IMR-90 (cell line): ENCODE measurements around the gene ZFX. TPM values are rescaled to one million over a fixed set of nuclear protein-coding genes. Genes with fewer than 3 reads are reported as not detected.

ENCODE experiments used
- ATAC-seq: fragments of 200-7000 bp; cut with Tn5 transposase; 2 replicates; pipeline ENCODE4 v1.9.1; 2020; ENCODE audit warnings: low read depth, mild to moderate bottlenecking, moderate library complexity
- BruUV-seq: library from RNA; stranded (reverse); fragments of 400-500 nt; replicated peaks from 2 replicates; lab custom pipeline; 2021; lab: Mats Ljungman, UMichigan
- CTCF ChIA-PET: fragments of 300-600 bp; formaldehyde crosslinking; extraction: SDS; loops from one replicate; lab custom pipeline; 2021; ENCODE audit warnings: antibody characterized with exemption; lab: Yijun Ruan, JAX
- POLR2A ChIA-PET: fragments of 300-600 bp; sonication (Branson Sonifier 250); formaldehyde crosslinking; loops from one replicate; lab custom pipeline; 2022; ENCODE audit warnings: antibody characterized with exemption; ENCODE audit not compliant: unreplicated experiment; lab: Charles Lee
- DNase-seq: peaks from one replicate; pipeline ENCODE4 v3.0.0; 2013
- H2AFZ ChIP-seq: replicated peaks from 2 replicates; pipeline ENCODE3; 2013; ENCODE audit warnings: low read length, mild to moderate bottlenecking; ENCODE audit not compliant: poor library complexity
- H2AK5ac ChIP-seq: 2 replicates; pipeline ENCODE4 v1.6.1; 2013; ENCODE audit warnings: low read depth, low read length, inconsistent platforms
- H2AK9ac ChIP-seq: replicated peaks from 2 replicates; pipeline ENCODE3; 2013; ENCODE audit warnings: mild to moderate bottlenecking, low read depth, low read length, moderate library complexity; ENCODE audit not compliant: poor library complexity
- H2BK120ac ChIP-seq: 2 replicates; pipeline ENCODE4 v1.6.1; 2013; ENCODE audit warnings: low read depth, low read length, inconsistent platforms
- H2BK15ac ChIP-seq: 3 replicates; pipeline ENCODE4 v1.6.1; 2013; ENCODE audit warnings: low read depth, low read length, inconsistent platforms
- H2BK20ac ChIP-seq: 2 replicates; pipeline ENCODE4 v1.6.1; 2013; ENCODE audit warnings: low read depth, mild to moderate bottlenecking, inconsistent platforms, low read length, moderate library complexity
- H2BK5ac ChIP-seq: 2 replicates; pipeline ENCODE4 v1.6.1; 2013; ENCODE audit warnings: mild to moderate bottlenecking, low read depth, low read length, inconsistent platforms; ENCODE audit not compliant: poor library complexity, severe bottlenecking
- H3K14ac ChIP-seq: replicated peaks from 2 replicates; pipeline ENCODE4 v1.6.1; 2013; ENCODE audit warnings: low read depth, low read length, inconsistent platforms
- H3K18ac ChIP-seq: 2 replicates; pipeline ENCODE4 v1.6.1; 2013; ENCODE audit warnings: low read depth, low read length, control low read depth
- H3K23ac ChIP-seq: 2 replicates; pipeline ENCODE4 v1.6.1; 2013; ENCODE audit warnings: low read depth, low read length, inconsistent platforms
- H3K27ac ChIP-seq: 2 replicates; pipeline ENCODE4 v1.5.1; 2013; ENCODE audit warnings: mild to moderate bottlenecking, control low read depth, low read length; ENCODE audit not compliant: insufficient read depth
- H3K27me3 ChIP-seq: 2 replicates; pipeline ENCODE4 v1.6.1; 2013; ENCODE audit warnings: low read length; ENCODE audit not compliant: control insufficient read depth, insufficient read depth
- H3K36me3 ChIP-seq: 2 replicates; pipeline ENCODE4 v1.6.1; 2013; ENCODE audit warnings: low read length, mixed read lengths; ENCODE audit not compliant: control insufficient read depth, insufficient read depth
- H3K4ac ChIP-seq: 2 replicates; pipeline ENCODE4 v1.6.1; 2013; ENCODE audit warnings: low read depth, low read length, inconsistent platforms
- H3K4me1 ChIP-seq: 2 replicates; pipeline ENCODE4 v1.6.1; 2013; ENCODE audit warnings: low read length, mixed read lengths; ENCODE audit not compliant: control insufficient read depth, insufficient read depth
- H3K4me2 ChIP-seq: 2 replicates; pipeline ENCODE4 v1.6.1; 2013; ENCODE audit warnings: low read depth, mild to moderate bottlenecking, control low read depth, low read length, moderate library complexity
- H3K4me3 ChIP-seq: 2 replicates; pipeline ENCODE4 v1.5.1; 2013; ENCODE audit warnings: low read depth, mild to moderate bottlenecking, control low read depth, low read length, moderate library complexity; ENCODE audit not compliant: insufficient read depth
- H3K56ac ChIP-seq: 2 replicates; pipeline ENCODE4 v1.6.1; 2013; ENCODE audit warnings: low read length, inconsistent platforms; ENCODE audit not compliant: insufficient read depth; ENCODE audit errors: extremely low read depth
- H3K79me1 ChIP-seq, 2 experiments: 2 replicates each; pipeline ENCODE4 v1.6.1; 2013; ENCODE audit warnings: low read length in 2 of 2, inconsistent platforms in 1 of 2, low read depth in 1 of 2
- H3K9ac ChIP-seq: 2 replicates; pipeline ENCODE4 v1.6.1; 2013; ENCODE audit warnings: low read depth, low read length, control low read depth
- H3K9me1 ChIP-seq: 2 replicates; pipeline ENCODE4 v1.6.1; 2013; ENCODE audit warnings: low read length, inconsistent platforms; ENCODE audit not compliant: insufficient read depth
- H3K9me3 ChIP-seq: 2 replicates; pipeline ENCODE4 v1.6.1; 2013; ENCODE audit warnings: low read length; ENCODE audit not compliant: control insufficient read depth, insufficient read depth
- H4K20me1 ChIP-seq: 2 replicates; pipeline ENCODE4 v1.6.1; 2013; ENCODE audit warnings: low read length, inconsistent platforms; ENCODE audit not compliant: insufficient read depth
- H4K5ac ChIP-seq: 2 replicates; pipeline ENCODE4 v1.6.1; 2013; ENCODE audit warnings: mild to moderate bottlenecking, low read depth, low read length, control low read depth
- H4K8ac ChIP-seq, 2 experiments: 2 replicates each; pipeline ENCODE4 v1.6.1; 2013; ENCODE audit warnings: low read depth in 2 of 2, low read length in 2 of 2, control low read depth in 1 of 2, inconsistent platforms in 1 of 2
- H4K91ac ChIP-seq: 2 replicates; pipeline ENCODE4 v1.6.1; 2013; ENCODE audit warnings: low read depth, low read length, inconsistent platforms; ENCODE audit not compliant: insufficient read depth
- BHLHE40 ChIP-seq: fragments of 150-350 bp; IDR thresholded peaks from 2 replicates; pipeline ENCODE4 v1.6.1; 2016; ENCODE audit warnings: mild to moderate bottlenecking, low read depth, low read length
- CEBPB ChIP-seq: IDR thresholded peaks from 2 replicates; pipeline ENCODE4 v1.6.1; 2012; ENCODE audit warnings: low read depth, low read length, improper control_type of control experiment
- CHD1 ChIP-seq: IDR thresholded peaks from 2 replicates; pipeline ENCODE4 v1.6.1; 2012; ENCODE audit warnings: low read depth, low read length, improper control_type of control experiment
- CTCF ChIP-seq: conservative IDR thresholded peaks from 2 replicates; pipeline ENCODE4 v1.5.1; 2012; ENCODE audit warnings: mild to moderate bottlenecking, low read depth, low read length, improper control_type of control experiment
- ELK1 ChIP-seq: fragments of 150-350 bp; IDR thresholded peaks from 2 replicates; pipeline ENCODE4 v1.6.1; 2016; ENCODE audit warnings: low read depth, mild to moderate bottlenecking, low read length, moderate library complexity, borderline replicate concordance
- FOS ChIP-seq: fragments of 150-350 bp; IDR thresholded peaks from 2 replicates; pipeline ENCODE4 v1.6.1; 2016; ENCODE audit warnings: low read depth, low read length
- MAZ ChIP-seq: IDR thresholded peaks from 2 replicates; pipeline ENCODE4 v1.6.1; 2012; ENCODE audit warnings: low read depth, mild to moderate bottlenecking, low read length, improper control_type of control experiment, moderate library complexity, borderline replicate concordance
- MXI1 ChIP-seq: IDR thresholded peaks from 2 replicates; pipeline ENCODE4 v1.6.1; 2012; ENCODE audit warnings: low read depth, mild to moderate bottlenecking, low read length, moderate library complexity, borderline replicate concordance
- NFE2L2 ChIP-seq: fragments of 150-350 bp; IDR thresholded peaks from 2 replicates; pipeline ENCODE4 v1.6.1; 2016; ENCODE audit warnings: low read depth, mild to moderate bottlenecking, low read length
- POLR2A ChIP-seq: IDR thresholded peaks from 2 replicates; pipeline ENCODE4 v1.6.1; 2012; ENCODE audit warnings: mild to moderate bottlenecking, low read depth, low read length
- RAD21 ChIP-seq: IDR thresholded peaks from 2 replicates; pipeline ENCODE4 v1.6.1; 2012; ENCODE audit warnings: low read length, improper control_type of control experiment
- RCOR1 ChIP-seq: IDR thresholded peaks from 2 replicates; pipeline ENCODE4 v1.6.1; 2012; ENCODE audit warnings: mild to moderate bottlenecking, low read length, improper control_type of control experiment; ENCODE audit not compliant: insufficient replicate concordance
- RFX5 ChIP-seq: IDR thresholded peaks from 2 replicates; pipeline ENCODE4 v1.8.0; 2012; ENCODE audit warnings: low read depth, mild to moderate bottlenecking, low read length, moderate library complexity
- SMC3 ChIP-seq: fragments of 150-350 bp; IDR thresholded peaks from 2 replicates; pipeline ENCODE4 v1.6.1; 2016; ENCODE audit warnings: low read depth, mild to moderate bottlenecking, antibody characterized with exemption, low read length, moderate library complexity
- USF2 ChIP-seq: fragments of 150-350 bp; IDR thresholded peaks from 2 replicates; pipeline ENCODE4 v1.6.1; 2017; ENCODE audit warnings: mild to moderate bottlenecking, antibody characterized with exemption, low read length, low read depth
- WGBS, 2 experiments: methylation state at CpG; one replicate each; pipeline versions ENCODE4 v1.1.5 to v1.1.7; 2013; ENCODE audit warnings: missing lambda C conversion rate in 2 of 2; ENCODE audit not compliant: insufficient read length in 1 of 2; ENCODE audit errors: extremely low coverage in 2 of 2; 5-methylcytosine and 5-hydroxymethylcytosine counted together
- dilution Hi-C: fragments of 300-500 bp; cut with HindIII; formaldehyde crosslinking; loops from one replicate; pipeline ENCODE4 v1.14.3; 2018; ENCODE audit warnings: low sequenced_read_pairs; ENCODE audit not compliant: unreplicated experiment
- in situ Hi-C: fragments of 300-500 bp; cut with MboI; formaldehyde crosslinking; loops from 3 replicates; pipeline ENCODE4 v1.14.3; 2019; ENCODE audit warnings: low sequenced_read_pairs, inconsistent platforms, mixed read lengths
- intact Hi-C: fragments of 100-400 bp; cut with micrococcal nuclease; formaldehyde crosslinking; loops from 2 replicates; pipeline ENCODE4 v1.10.0; 2022
- polyA plus RNA-seq, 3 experiments: library from polyadenylated mRNA; depleted of rRNA; stranded (reverse); fragments of >200 nt; gene quantifications; 2 replicates each; pipeline ENCODE4 v1.2.3, GENCODE V29; 2012; ENCODE audit warnings: low replicate concordance in 1 of 3
- total RNA-seq: library from RNA; depleted of rRNA; stranded (reverse); fragments of >200 nt; gene quantifications from 2 replicates; pipeline ENCODE4 v1.2.3, GENCODE V29; 2012

Gene ZFX
- total and polyA plus RNA-seq, 2 of the 4 experiments (the other 2 are of a cell fraction): 16.0 to 99.3 TPM

- ChIA-PET POLR2A (no interaction called here), CTCF (interaction anchor here (0.5 to 1.1 kb wide), 2 partner anchors 19 to 44 kb away, joined by 4 to 8 read pairs; no protein-coding TSS in a partner anchor)
- H3K9me3 ChIP-seq: no peaks in the 10 kb centered on the region
- intact Hi-C loops (no loop called here), dilution Hi-C loops (no loop called here), in situ Hi-C loops (no loop called here)
- H3K27me3 ChIP-seq: no peaks in the 10 kb centered on the region
- peak overlapping the region; percentile 44 for H2BK20ac ChIP-seq
- peak overlapping the region; percentile 58; the same call in 1 of the 2 replicates for H3K9ac ChIP-seq
- H3K18ac ChIP-seq: peak overlapping the region; percentile 83
- no peak overlapping the region for H3K14ac ChIP-seq
- H3K27ac ChIP-seq: peak overlapping the region; percentile 76; the same call in 1 of the 2 replicates
- peak overlapping the region; percentile 14; the same call in 1 of the 2 replicates for H4K91ac ChIP-seq
- H3K4ac ChIP-seq: peak overlapping the region; percentile 5; the same call in 1 of the 2 replicates
- no peaks in the 10 kb centered on the region for H3K36me3 ChIP-seq
- H2AK5ac ChIP-seq: no peak overlapping the region
- no peak overlapping the region for H2BK15ac ChIP-seq
- peak overlapping the region; percentile 10 to 43; a peak in 2 of 4 replicates for H4K8ac ChIP-seq
- no peak overlapping the region for H2AFZ ChIP-seq
- H3K4me3 ChIP-seq: peak overlapping the region; percentile 24; the same call in 1 of the 2 replicates
- no peaks in the 10 kb centered on the region for H3K9me1 ChIP-seq
- peak overlapping the region; percentile 33; the same call in 1 of the 2 replicates for H4K5ac ChIP-seq
- DNase-seq (peak; percentile 22), ATAC-seq (no peak)
- peak overlapping the region; percentile 80 for H2BK5ac ChIP-seq
- no CpG with 5 or more reads among the region's 6 CpGs for WGBS, 2 experiments
- H4K20me1 ChIP-seq: peaks cover 11% of the 10 kb centered on the region
- H3K56ac ChIP-seq: peak overlapping the region; percentile 5
- no TSS peak for BruUV-seq
- peak overlapping the region; percentile 97 for H3K4me2 ChIP-seq
- H3K4me1 ChIP-seq: peaks cover 9% of the 10 kb centered on the region
- no peak overlapping the region for H2AK9ac ChIP-seq
- peaks cover 0 to 6% of the 10 kb centered on the region in 2 experiments; a peak in 1 of 4 replicates for H3K79me1 ChIP-seq
- H3K23ac ChIP-seq: no peak overlapping the region
- peak overlapping the region; percentile 36 for H2BK120ac ChIP-seq
- TF ChIP-seq FOS (no peak), CTCF (no peak), USF2 (no peak), BHLHE40 (no peak), MXI1 (no peak), RAD21 (no peak), SMC3 (no peak), RFX5 (no peak), MAZ (no peak), CHD1 (no peak), ELK1 (no peak), CEBPB (no peak), POLR2A (no peak), RCOR1 (no peak), NFE2L2 (no peak)
Observed at GRCh38 chrX:24146283-24146949, 3.1 kb upstream of the ZFX start.
